HG03469 (cell line): ENCODE measurements around the gene FBXL15.

ENCODE experiments used
- ATAC-seq: cut with Tn5 transposase; IDR thresholded peaks from one replicate; pipeline ENCODE4 v1.9.1; 2021; ENCODE audit warnings: mild to moderate bottlenecking, moderate library complexity, moderate number of reproducible peaks; ENCODE audit not compliant: unreplicated experiment

FBXL15 gene, protein sequence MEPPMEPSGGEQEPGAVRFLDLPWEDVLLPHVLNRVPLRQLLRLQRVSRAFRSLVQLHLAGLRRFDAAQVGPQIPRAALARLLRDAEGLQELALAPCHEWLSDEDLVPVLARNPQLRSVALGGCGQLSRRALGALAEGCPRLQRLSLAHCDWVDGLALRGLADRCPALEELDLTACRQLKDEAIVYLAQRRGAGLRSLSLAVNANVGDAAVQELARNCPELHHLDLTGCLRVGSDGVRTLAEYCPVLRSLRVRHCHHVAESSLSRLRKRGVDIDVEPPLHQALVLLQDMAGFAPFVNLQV

GRCh38 chr10:102420714-102421506, at the start of gene FBXL15:
TSS of gene FBXL15 (plus strand) at chr10:102420836. CDS start at chr10:102421130, 294 bp downstream.
- ATAC-seq = peak; percentile 29

DNA sequence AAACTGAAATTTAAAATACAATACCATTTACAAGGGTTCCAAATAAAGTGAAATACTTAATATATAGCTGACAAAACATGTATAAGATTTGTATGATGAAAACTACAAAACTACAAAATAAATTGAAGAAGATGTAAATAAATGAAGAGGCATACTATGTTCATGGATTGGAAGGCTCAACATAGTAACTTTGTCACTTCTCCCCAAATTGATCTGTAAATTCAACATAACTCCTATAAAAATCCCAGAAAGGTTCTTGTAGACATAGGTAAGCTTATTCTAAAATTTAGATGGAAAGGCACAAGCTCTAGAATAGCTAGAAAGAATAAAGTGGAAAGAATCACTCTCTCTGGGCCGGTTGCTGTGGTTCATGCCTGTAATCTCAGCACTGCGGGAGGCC, 49.3 kb upstream of the FBXL15 start:
- ATAC-seq = no peak

DNA sequence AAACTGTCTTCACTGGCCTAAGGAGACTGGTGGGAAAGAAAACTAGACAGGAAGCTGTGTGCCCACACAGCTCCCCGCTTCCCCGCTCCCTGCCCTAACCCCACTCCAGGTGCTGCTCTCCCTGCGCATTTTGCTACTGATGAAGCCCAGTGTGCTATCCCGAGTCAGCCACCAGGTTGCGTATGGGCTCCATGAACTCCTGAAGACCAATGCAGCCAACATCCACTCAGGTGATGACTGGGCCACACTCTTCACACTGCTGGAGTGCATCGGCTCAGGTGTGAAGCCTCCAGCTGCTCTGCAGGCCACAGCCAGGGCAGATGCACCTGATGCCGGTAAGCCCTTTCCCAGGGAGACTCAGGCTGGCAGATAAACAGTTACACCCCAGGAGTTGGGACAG, 45.4 kb upstream of the FBXL15 start:
- no peak for ATAC-seq

- ATAC-seq = no peak
These were observed 44.8 kb upstream of the FBXL15 start for GRCh38 chr10:102375867-102376266.

DNA sequence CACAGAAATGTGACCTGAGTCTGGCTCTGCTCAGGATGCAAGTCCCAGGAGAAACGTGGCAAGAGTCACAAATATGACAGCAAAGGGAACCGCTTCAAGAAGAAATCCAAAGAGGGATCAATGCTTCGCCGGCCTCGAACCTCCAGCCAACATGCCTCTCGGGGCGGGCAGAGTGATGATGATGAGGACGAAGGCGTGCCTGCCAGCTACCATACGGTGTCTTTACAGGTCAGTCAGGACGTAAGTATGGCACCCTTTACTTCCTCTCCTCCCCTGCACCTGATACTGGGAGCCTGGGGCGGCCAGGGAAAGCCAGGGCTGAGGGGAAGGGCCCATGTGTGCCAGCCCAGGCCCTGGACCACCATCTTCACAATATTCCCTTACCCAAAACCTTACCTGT, 43.7 kb upstream of the FBXL15 start:
- ATAC-seq = no peak

GRCh38 chr10:102379383-102379782, 41.3 kb upstream of the FBXL15 start:
- ATAC-seq = no peak

DNA sequence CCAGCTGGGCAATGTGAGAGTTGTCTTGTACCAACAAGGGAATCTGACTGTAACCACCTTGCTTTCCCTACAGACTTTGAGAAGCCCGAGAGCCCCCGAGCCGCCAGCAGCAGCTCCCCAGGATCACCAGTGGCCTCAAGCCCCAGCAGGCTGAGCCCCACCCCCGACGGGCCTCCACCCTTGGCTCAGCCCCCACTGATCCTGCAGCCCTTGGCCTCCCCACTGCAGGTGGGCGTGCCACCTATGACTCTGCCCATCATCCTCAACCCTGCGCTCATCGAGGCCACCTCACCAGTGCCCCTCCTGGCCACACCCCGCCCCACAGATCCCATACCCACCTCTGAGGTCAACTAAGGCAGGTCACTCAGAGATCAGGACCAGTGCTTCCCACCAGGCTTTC, 38.7 kb upstream of the FBXL15 start:
- no peak for ATAC-seq

GRCh38 chr10:102382871-102383270, 37.8 kb upstream of the FBXL15 start:
- no peak for ATAC-seq

GRCh38 chr10:102384053-102384452, 36.6 kb upstream of the FBXL15 start:
- no peak for ATAC-seq

- ATAC-seq = no peak
These were observed 35.8 kb upstream of the FBXL15 start for GRCh38 chr10:102384606-102385429.

GRCh38 chr10:102389894-102390293, 30.7 kb upstream of the FBXL15 start:
- ATAC-seq = no peak

- ATAC-seq = no peak
These were observed 28.3 kb upstream of the FBXL15 start for GRCh38 chr10:102392306-102392705.

DNA sequence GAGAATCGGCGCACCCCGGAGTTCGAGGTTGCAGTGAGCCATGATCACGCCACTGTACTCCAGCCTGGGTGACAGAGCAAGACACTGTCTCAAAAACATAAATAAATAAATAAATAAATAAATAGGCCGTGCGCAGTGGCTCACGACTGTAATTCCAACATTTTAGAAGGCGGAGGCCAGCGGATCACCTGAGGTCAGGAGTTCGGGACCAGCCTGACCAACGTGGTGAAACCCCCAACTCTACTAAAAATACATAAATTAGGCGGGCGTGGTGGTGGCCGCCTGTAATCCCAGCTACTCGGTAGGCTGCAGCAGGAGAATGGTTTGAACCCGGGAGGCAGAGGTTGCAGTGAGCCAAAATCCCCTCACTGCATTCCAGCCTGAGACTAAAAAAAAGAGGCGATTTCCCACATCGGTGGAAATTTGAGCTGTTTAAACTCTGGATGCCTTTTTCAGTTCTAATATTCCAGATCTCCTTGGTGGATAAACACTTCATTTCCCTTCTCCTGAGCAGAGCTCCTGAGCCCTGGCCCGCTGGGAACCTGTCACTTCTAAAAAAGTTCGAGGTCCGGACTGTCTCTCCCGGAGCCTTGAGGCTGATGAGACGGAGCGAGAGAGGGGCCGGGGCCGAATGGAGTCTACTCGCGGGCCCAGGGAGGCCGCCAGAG, 27.1 kb upstream of the FBXL15 start:
- ATAC-seq = no peak

GRCh38 chr10:102394079-102394800, 26.4 kb upstream of the FBXL15 start:
- ATAC-seq = peak; percentile 56

DNA sequence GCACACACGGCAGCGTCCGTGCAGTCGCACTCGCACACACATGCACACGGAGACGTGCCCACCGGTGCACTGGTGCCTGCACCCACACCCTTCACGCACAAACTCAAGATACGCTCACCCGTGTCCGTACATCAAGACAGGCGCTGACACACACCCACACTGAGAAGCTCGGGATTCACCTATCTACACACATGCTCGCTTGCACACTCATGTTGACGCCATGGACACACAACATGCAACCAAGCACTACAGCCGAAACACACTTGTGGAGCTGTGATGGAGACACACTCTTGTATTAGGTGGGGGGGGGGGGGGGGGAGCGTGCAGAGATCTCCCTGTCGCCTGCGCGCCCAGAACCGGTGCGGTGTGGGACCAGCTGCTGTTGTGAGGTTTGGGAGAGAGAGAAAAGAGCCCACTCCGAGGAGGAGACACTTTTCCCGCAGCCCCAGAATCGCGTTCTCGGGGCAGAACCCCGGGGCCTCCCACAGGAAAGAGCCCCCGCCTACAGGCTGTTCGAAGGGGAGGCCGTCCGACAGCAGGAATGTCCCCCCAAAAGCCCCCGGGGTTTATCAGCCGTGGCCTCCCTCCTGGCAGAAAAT, 25.7 kb upstream of the FBXL15 start:
- ATAC-seq = no peak

- no peak for ATAC-seq
These were observed 25.0 kb upstream of the FBXL15 start, which contains the start of gene NFKB2 for GRCh38 chr10:102395400-102396316. TSS of gene NFKB2 (plus strand) at chr10:102395705. CDS start at chr10:102395960, 255 bp downstream.

- ATAC-seq = no peak
These were observed 24.4 kb upstream of the FBXL15 start for GRCh38 chr10:102396317-102396650.

- ATAC-seq = no peak
These were observed 23.9 kb upstream of the FBXL15 start for GRCh38 chr10:102396730-102397151.
